ENCODE data around the gene SLC39A11.

Gene SLC39A11, protein sequence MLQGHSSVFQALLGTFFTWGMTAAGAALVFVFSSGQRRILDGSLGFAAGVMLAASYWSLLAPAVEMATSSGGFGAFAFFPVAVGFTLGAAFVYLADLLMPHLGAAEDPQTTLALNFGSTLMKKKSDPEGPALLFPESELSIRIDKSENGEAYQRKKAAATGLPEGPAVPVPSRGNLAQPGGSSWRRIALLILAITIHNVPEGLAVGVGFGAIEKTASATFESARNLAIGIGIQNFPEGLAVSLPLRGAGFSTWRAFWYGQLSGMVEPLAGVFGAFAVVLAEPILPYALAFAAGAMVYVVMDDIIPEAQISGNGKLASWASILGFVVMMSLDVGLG

DNA sequence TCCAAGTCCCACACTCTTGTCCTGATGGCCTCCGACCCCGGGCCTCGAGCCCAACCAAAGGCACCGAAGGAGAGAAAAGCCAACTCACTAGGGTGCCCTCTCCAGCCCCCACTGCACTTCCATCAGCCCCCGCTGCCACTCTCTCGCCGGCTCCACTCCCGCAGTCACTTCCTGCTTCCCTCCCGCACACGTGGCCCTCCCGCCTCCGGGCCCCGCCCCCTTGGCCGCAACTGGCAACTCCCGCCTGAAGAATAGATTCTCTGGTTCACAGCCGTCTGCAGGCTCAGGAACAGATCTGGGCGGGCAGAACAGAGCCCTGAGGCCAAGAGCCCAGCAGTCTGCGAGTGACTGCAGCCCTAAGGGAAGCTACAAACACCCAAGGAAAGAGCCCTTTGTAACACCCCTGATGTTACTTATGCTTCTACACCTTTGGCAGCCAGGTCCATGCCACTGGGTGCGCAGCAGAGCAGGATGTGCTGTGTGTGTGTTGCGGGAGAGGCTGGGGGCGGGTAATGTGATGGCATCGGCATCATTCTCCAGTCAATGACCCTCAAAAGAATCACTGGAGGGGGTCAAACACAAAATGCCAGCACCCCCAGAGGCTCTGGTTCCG, at the start of gene SLC39A11:
TSS of gene SLC39A11 (minus strand) at position 166 of the 613 bp plus-strand sequence. CDS start 3,924 bp downstream, outside the sequence.
- TF ChIP-seq, protein P1, sequence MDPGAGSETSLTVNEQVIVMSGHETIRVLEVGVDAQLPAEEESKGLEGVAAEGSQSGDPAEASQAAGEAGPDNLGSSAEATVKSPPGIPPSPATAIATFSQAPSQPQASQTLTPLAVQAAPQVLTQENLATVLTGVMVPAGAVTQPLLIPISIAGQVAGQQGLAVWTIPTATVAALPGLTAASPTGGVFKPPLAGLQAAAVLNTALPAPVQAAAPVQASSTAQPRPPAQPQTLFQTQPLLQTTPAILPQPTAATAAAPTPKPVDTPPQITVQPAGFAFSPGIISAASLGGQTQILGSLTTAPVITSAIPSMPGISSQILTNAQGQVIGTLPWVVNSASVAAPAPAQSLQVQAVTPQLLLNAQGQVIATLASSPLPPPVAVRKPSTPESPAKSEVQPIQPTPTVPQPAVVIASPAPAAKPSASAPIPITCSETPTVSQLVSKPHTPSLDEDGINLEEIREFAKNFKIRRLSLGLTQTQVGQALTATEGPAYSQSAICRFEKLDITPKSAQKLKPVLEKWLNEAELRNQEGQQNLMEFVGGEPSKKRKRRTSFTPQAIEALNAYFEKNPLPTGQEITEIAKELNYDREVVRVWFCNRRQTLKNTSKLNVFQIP (CRISPR knock-in tag; IDR thresholded peaks at IDR 0.05; ENCODE audit: borderline replicate concordance, low read depth): no peak
- TF ChIP-seq ZNF70 (CRISPR knock-in tag; IDR thresholded peaks at IDR 0.05) (0 out of 2 replicates have a peak, but pooled peaks have one; percentile 11), RARB (CRISPR knock-in tag; IDR thresholded peaks at IDR 0.05) (no peak), PPARA (CRISPR knock-in tag; IDR thresholded peaks at IDR 0.05; ENCODE audit: borderline replicate concordance) (no peak), TCF4 (CRISPR knock-in tag; IDR thresholded peaks at IDR 0.05; ENCODE audit: borderline replicate concordance) (no peak; the same call in 1 of the 2 replicates), TOX (CRISPR knock-in tag; IDR thresholded peaks at IDR 0.05; ENCODE audit: borderline replicate concordance) (no peak), ISL1 (CRISPR knock-in tag; IDR thresholded peaks at IDR 0.05) (no peak), SNAI2 (CRISPR knock-in tag; IDR thresholded peaks at IDR 0.05) (no peak), ZFP3 (CRISPR knock-in tag; IDR thresholded peaks at IDR 0.05) (no peak), OSR1 (CRISPR knock-in tag; IDR thresholded peaks at IDR 0.05) (no peak), ZC3H10 (CRISPR knock-in tag; IDR thresholded peaks at IDR 0.05) (no peak)
- TF ChIP-seq, protein P2, sequence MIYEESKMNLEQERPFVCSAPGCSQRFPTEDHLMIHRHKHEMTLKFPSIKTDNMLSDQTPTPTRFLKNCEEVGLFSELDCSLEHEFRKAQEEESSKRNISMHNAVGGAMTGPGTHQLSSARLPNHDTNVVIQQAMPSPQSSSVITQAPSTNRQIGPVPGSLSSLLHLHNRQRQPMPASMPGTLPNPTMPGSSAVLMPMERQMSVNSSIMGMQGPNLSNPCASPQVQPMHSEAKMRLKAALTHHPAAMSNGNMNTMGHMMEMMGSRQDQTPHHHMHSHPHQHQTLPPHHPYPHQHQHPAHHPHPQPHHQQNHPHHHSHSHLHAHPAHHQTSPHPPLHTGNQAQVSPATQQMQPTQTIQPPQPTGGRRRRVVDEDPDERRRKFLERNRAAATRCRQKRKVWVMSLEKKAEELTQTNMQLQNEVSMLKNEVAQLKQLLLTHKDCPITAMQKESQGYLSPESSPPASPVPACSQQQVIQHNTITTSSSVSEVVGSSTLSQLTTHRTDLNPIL (CRISPR knock-in tag; IDR thresholded peaks at IDR 0.05; ENCODE audit: low read depth): no peak
- TF ChIP-seq, protein P3, sequence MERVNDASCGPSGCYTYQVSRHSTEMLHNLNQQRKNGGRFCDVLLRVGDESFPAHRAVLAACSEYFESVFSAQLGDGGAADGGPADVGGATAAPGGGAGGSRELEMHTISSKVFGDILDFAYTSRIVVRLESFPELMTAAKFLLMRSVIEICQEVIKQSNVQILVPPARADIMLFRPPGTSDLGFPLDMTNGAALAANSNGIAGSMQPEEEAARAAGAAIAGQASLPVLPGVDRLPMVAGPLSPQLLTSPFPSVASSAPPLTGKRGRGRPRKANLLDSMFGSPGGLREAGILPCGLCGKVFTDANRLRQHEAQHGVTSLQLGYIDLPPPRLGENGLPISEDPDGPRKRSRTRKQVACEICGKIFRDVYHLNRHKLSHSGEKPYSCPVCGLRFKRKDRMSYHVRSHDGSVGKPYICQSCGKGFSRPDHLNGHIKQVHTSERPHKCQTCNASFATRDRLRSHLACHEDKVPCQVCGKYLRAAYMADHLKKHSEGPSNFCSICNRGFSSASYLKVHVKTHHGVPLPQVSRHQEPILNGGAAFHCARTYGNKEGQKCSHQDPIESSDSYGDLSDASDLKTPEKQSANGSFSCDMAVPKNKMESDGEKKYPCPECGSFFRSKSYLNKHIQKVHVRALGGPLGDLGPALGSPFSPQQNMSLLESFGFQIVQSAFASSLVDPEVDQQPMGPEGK (CRISPR knock-in tag; IDR thresholded peaks at IDR 0.05; ENCODE audit: borderline replicate concordance): peak; percentile 64; the same call in 1 of the 2 replicates
- TF ChIP-seq, protein P4, sequence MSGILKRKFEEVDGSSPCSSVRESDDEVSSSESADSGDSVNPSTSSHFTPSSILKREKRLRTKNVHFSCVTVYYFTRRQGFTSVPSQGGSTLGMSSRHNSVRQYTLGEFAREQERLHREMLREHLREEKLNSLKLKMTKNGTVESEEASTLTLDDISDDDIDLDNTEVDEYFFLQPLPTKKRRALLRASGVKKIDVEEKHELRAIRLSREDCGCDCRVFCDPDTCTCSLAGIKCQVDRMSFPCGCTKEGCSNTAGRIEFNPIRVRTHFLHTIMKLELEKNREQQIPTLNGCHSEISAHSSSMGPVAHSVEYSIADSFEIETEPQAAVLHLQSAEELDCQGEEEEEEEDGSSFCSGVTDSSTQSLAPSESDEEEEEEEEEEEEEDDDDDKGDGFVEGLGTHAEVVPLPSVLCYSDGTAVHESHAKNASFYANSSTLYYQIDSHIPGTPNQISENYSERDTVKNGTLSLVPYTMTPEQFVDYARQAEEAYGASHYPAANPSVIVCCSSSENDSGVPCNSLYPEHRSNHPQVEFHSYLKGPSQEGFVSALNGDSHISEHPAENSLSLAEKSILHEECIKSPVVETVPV (CRISPR knock-in tag; IDR thresholded peaks at IDR 0.05): no peak
- ATAC-seq: peak; percentile 99

DNA sequence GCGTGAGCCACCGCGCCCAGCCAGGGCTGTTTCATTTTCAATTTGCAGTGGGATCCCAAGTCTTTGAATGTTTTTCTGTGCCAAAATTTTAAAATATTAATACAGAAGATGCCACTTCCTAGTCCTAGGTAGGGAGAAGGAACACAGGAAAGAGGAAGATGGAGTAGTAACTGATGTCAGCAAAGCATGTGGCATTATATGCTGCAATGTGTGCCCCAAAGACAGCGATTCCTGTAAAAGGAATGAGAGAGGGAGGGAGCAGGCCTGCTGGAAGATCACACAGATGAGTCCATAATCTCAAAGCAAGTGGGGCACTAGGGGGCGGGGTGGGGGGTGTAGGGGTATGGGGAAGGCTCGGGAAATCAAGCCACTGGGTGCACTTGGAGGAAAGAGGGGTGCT, 48.9 kb upstream of the SLC39A11 start:
- ATAC-seq: no peak
- TF ChIP-seq ZFP30 (CRISPR knock-in tag; IDR thresholded peaks at IDR 0.05): no peak
- TF ChIP-seq ARNTL (CRISPR knock-in tag; IDR thresholded peaks at IDR 0.05; ENCODE audit: borderline replicate concordance, low read depth): no peak
- TF ChIP-seq, protein P1 (CRISPR knock-in tag; IDR thresholded peaks at IDR 0.05; ENCODE audit: borderline replicate concordance, low read depth): no peak
- TF ChIP-seq TOX (CRISPR knock-in tag; IDR thresholded peaks at IDR 0.05; ENCODE audit: borderline replicate concordance): no peak
- no peak for TF ChIP-seq OSR1 (CRISPR knock-in tag; IDR thresholded peaks at IDR 0.05)
- TF ChIP-seq ZNF70 (CRISPR knock-in tag; IDR thresholded peaks at IDR 0.05): no peak
- TF ChIP-seq, protein P2 (CRISPR knock-in tag; IDR thresholded peaks at IDR 0.05; ENCODE audit: low read depth): no peak
- TF ChIP-seq BACH2 (CRISPR knock-in tag; IDR thresholded peaks at IDR 0.05; ENCODE audit: borderline replicate concordance): no peak
- TF ChIP-seq SNAI2 (CRISPR knock-in tag; IDR thresholded peaks at IDR 0.05): no peak
- TF ChIP-seq, protein P4 (CRISPR knock-in tag; IDR thresholded peaks at IDR 0.05): no peak
- no peak for TF ChIP-seq ZNF8 (CRISPR knock-in tag; IDR thresholded peaks at IDR 0.05)
- TF ChIP-seq, protein P5, sequence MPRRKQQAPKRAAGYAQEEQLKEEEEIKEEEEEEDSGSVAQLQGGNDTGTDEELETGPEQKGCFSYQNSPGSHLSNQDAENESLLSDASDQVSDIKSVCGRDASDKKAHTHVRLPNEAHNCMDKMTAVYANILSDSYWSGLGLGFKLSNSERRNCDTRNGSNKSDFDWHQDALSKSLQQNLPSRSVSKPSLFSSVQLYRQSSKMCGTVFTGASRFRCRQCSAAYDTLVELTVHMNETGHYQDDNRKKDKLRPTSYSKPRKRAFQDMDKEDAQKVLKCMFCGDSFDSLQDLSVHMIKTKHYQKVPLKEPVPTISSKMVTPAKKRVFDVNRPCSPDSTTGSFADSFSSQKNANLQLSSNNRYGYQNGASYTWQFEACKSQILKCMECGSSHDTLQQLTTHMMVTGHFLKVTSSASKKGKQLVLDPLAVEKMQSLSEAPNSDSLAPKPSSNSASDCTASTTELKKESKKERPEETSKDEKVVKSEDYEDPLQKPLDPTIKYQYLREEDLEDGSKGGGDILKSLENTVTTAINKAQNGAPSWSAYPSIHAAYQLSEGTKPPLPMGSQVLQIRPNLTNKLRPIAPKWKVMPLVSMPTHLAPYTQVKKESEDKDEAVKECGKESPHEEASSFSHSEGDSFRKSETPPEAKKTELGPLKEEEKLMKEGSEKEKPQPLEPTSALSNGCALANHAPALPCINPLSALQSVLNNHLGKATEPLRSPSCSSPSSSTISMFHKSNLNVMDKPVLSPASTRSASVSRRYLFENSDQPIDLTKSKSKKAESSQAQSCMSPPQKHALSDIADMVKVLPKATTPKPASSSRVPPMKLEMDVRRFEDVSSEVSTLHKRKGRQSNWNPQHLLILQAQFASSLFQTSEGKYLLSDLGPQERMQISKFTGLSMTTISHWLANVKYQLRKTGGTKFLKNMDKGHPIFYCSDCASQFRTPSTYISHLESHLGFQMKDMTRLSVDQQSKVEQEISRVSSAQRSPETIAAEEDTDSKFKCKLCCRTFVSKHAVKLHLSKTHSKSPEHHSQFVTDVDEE (CRISPR knock-in tag; IDR thresholded peaks at IDR 0.05): no peak
- TF ChIP-seq RARB (CRISPR knock-in tag; IDR thresholded peaks at IDR 0.05): no peak
- no peak for TF ChIP-seq GLIS3 (CRISPR knock-in tag; IDR thresholded peaks at IDR 0.05)
- TF ChIP-seq, protein P3 (CRISPR knock-in tag; IDR thresholded peaks at IDR 0.05; ENCODE audit: borderline replicate concordance): no peak

Data from SK-N-SH treated with all-trans-retinoic acid at 6 μM for 48 hours (cell line).